Measurements from ENCODE around the gene ANAPC10. TPM values are rescaled to one million over a fixed set of nuclear protein-coding genes. Genes with fewer than 3 reads are reported as not detected.
A peak's percentile ranks its signal among the peaks of the same experiment; 100 is the strongest.
"Not testable (repeated sequence)": the region's sequence is repeated elsewhere in the genome, so short reads cannot be mapped to it uniquely, and the experiment has no call there.

The ANAPC10 gene
- total RNA-seq, 2 donors from 2014 or later: 22.2 to 22.7 TPM

DNA sequence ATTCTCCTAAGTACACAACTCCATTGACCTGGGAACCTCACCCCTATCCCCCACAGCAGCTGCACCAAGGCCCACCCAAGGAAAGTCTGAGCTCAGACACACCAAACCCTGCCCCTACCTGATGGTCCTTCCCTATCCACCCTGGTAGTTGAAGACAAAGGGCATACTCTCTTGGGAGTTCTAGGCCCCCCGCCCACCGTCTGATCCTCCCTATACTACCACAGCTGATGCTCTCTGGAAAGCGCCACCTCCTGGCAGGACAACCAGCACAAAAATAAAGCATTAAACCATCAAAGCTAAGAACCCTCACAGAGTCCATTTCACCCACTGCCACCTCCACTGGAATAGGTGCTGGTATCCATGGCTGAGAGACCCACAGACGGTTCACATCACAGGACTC lies 83.6 kb downstream of the ANAPC10 start:
- Mint-ChIP-seq H3K27ac (peak overlapping the region; percentile 76), H3K36me3 (ENCODE audit: low read depth) (peaks cover 6% of the 10 kb centered on the region), H3K4me1 (peaks cover 12% of the 10 kb centered on the region), H3K27me3 (no peaks in the 10 kb centered on the region), H3K4me3 (no peak overlapping the region)
- no peak for ATAC-seq
- no peak for DNase-seq
- no peaks in the 10 kb centered on the region for H3K9me3 ChIP-seq (ENCODE audit: control insufficient read depth, low read length, poor library complexity, severe bottlenecking)

- H3K36me3 Mint-ChIP-seq (ENCODE audit: low read depth): peaks cover 6% of the 10 kb centered on the region
- no peak for ATAC-seq
- peak overlapping the region; percentile 65 for H3K27ac Mint-ChIP-seq
- H3K9me3 ChIP-seq (ENCODE audit: control insufficient read depth, low read length, poor library complexity, severe bottlenecking): no peaks in the 10 kb centered on the region
- DNase-seq: no peak
- no peak overlapping the region for H3K4me3 Mint-ChIP-seq
- peaks cover 8% of the 10 kb centered on the region for H3K4me1 Mint-ChIP-seq
- H3K27me3 Mint-ChIP-seq: no peaks in the 10 kb centered on the region
Measured at GRCh38 chr4:145012841-145013240, 85.2 kb downstream of the ANAPC10 start.

- H3K36me3 Mint-ChIP-seq (ENCODE audit: low read depth): peaks cover 11% of the 10 kb centered on the region
- no peaks in the 10 kb centered on the region for H3K27me3 Mint-ChIP-seq
- H3K4me1 Mint-ChIP-seq: peaks cover 8% of the 10 kb centered on the region
- no peak overlapping the region for H3K4me3 Mint-ChIP-seq
- ATAC-seq (no peak), DNase-seq (no peak)
- no peak overlapping the region for H3K27ac Mint-ChIP-seq
- H3K9me3 ChIP-seq (ENCODE audit: control insufficient read depth, low read length, poor library complexity, severe bottlenecking): no peaks in the 10 kb centered on the region
Measured at GRCh38 chr4:145011636-145012035, 86.4 kb downstream of the ANAPC10 start.

DNA sequence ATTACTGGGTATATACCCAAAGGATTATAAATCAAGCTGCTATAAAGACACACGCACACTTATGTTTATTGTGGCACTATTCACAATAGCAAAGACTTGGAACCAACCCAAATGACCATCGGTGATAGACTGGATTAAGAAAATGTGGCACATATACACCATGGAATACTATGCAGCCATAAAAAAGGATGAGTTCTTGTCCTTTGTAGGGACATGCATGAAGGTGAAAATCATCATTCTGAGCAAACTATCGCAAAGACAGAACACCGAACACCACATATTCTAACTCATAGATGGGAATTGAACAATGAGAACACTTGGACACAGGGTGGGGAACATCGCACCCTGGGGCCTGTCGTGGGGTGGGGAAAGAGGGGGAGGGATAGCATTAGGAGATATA lies 87.7 kb downstream of the ANAPC10 start:
- H3K4me1 Mint-ChIP-seq; H3K4me3 Mint-ChIP-seq; H3K9me3 ChIP-seq (ENCODE audit: control insufficient read depth, low read length, poor library complexity, severe bottlenecking); ATAC-seq; DNase-seq; H3K27ac Mint-ChIP-seq; H3K27me3 Mint-ChIP-seq: not testable (repeated sequence)
- peaks cover 11% of the 10 kb centered on the region for H3K36me3 Mint-ChIP-seq (ENCODE audit: low read depth)

- Mint-ChIP-seq H3K36me3 (ENCODE audit: low read depth) (peaks cover 6% of the 10 kb centered on the region), H3K27ac (no peak overlapping the region), H3K4me3 (no peak overlapping the region), H3K4me1 (no peaks in the 10 kb centered on the region), H3K27me3 (no peaks in the 10 kb centered on the region)
- no peaks in the 10 kb centered on the region for H3K9me3 ChIP-seq (ENCODE audit: control insufficient read depth, low read length, poor library complexity, severe bottlenecking)
- no peak for ATAC-seq
- DNase-seq: no peak
Measured at GRCh38 chr4:145003675-145004074, 94.3 kb downstream of the ANAPC10 start.

DNA sequence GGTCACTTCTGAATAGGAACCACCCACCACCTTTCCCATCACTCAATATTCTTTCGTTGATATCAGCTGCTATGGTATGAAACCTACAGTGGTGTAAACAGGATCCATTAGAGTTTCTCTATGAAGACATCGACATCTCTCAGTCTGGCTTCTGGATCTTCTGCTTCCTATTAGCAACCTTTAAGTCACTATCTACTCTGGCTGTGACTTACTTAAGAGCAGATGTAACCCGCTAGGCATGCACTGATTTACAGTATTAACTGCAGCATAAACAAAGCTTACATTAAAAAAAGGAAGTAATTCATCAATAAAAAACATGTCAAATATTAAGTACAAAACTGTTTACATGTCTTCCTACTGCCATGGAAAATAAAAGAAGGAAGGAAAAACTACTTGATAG lies 96.4 kb downstream of the ANAPC10 start:
- Mint-ChIP-seq H3K27ac (no peak overlapping the region), H3K4me1 (no peaks in the 10 kb centered on the region), H3K4me3 (no peak overlapping the region), H3K27me3 (no peaks in the 10 kb centered on the region), H3K36me3 (ENCODE audit: low read depth) (no peaks in the 10 kb centered on the region)
- DNase-seq: no peak
- no peaks in the 10 kb centered on the region for H3K9me3 ChIP-seq (ENCODE audit: control insufficient read depth, low read length, poor library complexity, severe bottlenecking)
- no peak for ATAC-seq

DNA sequence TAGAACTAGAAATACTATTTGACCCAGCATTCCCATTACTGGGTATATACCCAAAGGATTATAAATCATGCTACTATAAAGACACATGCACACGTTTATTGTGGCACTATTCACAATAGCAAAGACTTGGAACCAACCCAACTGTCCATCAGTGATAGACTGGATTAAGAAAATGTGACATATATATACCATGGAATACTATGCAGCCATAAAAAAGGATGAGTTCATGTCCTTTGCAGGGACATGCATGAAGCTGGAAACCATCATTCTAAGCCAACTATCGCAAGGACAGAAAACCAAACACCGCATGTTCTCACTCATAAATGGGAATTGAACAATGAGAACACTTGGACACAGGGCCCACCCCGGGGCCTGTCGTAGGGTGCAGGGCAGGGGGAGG lies 97.3 kb downstream of the ANAPC10 start:
- H3K27me3 Mint-ChIP-seq; H3K27ac Mint-ChIP-seq; H3K9me3 ChIP-seq (ENCODE audit: control insufficient read depth, low read length, poor library complexity, severe bottlenecking); H3K4me3 Mint-ChIP-seq; DNase-seq; ATAC-seq; H3K36me3 Mint-ChIP-seq (ENCODE audit: low read depth); H3K4me1 Mint-ChIP-seq: not testable (repeated sequence)

DNA sequence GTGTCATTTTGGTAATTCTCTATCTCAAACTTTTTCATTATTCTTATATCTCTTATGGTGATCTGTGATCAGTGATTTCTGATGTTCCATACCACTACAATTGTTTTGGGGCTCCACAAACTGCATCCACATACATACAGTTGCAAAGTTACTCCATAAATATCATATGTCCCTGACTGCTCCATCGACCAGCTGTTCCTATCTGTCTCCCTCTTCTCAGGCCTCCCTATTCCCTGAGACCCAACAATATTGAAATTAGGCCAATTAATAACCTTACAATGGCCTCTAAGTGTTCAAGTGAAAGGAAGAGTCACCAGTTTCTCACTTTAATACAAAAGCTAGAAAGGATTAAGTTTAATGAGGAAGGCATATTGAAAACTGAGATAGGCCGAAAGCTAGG lies 108.7 kb downstream of the ANAPC10 start:
- no peak for ATAC-seq
- no peaks in the 10 kb centered on the region for H3K27me3 Mint-ChIP-seq
- no peak for DNase-seq
- H3K4me1 Mint-ChIP-seq: no peaks in the 10 kb centered on the region
- no peak overlapping the region for H3K27ac Mint-ChIP-seq
- H3K4me3 Mint-ChIP-seq: no peak overlapping the region
- no peaks in the 10 kb centered on the region for H3K9me3 ChIP-seq (ENCODE audit: control insufficient read depth, low read length, poor library complexity, severe bottlenecking)
- peaks cover 5% of the 10 kb centered on the region for H3K36me3 Mint-ChIP-seq (ENCODE audit: low read depth)

DNA sequence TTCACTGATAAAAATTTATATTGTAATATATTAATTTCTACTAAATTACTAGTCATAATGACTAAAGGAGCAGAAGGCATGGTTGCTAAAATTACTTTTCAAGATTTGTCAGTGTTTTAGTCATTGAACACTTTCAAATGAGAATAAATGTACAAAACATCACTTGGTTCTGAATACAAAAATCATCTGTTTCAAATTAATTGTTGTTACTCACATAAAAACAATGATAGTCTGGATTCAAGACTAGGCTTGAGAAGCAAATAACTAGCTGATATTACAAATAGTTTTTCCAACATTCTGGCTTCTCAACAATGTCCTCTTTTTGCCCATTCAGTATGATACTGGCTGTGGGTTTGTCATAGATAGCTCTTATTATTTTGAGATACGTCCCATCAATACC lies 112.5 kb downstream of the ANAPC10 start:
- H3K36me3 Mint-ChIP-seq (ENCODE audit: low read depth): no peaks in the 10 kb centered on the region
- H3K9me3 ChIP-seq (ENCODE audit: control insufficient read depth, low read length, poor library complexity, severe bottlenecking): no peaks in the 10 kb centered on the region
- no peak overlapping the region for H3K27ac Mint-ChIP-seq
- ATAC-seq: no peak
- no peaks in the 10 kb centered on the region for H3K4me1 Mint-ChIP-seq
- no peaks in the 10 kb centered on the region for H3K27me3 Mint-ChIP-seq
- H3K4me3 Mint-ChIP-seq: no peak overlapping the region
- no peak for DNase-seq

DNA sequence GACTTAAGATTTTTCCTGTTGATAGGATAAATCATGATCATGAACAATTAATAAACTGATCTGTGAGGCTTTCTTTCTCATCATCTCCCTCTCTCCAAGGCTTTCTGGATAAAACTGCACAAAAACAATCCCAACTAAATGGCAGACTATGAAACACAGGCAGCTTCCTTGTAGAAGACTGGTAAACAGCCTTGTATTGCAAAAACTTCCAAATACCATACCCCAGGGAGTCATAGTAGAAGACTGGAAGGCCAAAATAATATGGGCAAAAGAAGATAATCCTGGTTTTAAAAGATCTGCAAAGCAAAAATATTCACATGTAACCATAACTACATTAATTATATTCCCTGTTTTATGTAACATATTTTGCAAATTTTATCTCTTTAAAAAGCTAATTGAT lies 113.0 kb downstream of the ANAPC10 start:
- Mint-ChIP-seq H3K27ac (no peak overlapping the region), H3K4me1 (no peaks in the 10 kb centered on the region), H3K4me3 (no peak overlapping the region), H3K36me3 (ENCODE audit: low read depth) (no peaks in the 10 kb centered on the region), H3K27me3 (no peaks in the 10 kb centered on the region)
- ATAC-seq (no peak), DNase-seq (no peak)
- H3K9me3 ChIP-seq (ENCODE audit: control insufficient read depth, low read length, poor library complexity, severe bottlenecking): no peaks in the 10 kb centered on the region

GRCh38 chr4:144984241-144984640 lies 113.8 kb downstream of the ANAPC10 start:
- Mint-ChIP-seq H3K4me1 (no peaks in the 10 kb centered on the region), H3K27ac (no peak overlapping the region), H3K27me3 (no peaks in the 10 kb centered on the region), H3K36me3 (ENCODE audit: low read depth) (no peaks in the 10 kb centered on the region), H3K4me3 (no peak overlapping the region)
- no peak for DNase-seq
- no peak for ATAC-seq
- H3K9me3 ChIP-seq (ENCODE audit: control insufficient read depth, low read length, poor library complexity, severe bottlenecking): no peaks in the 10 kb centered on the region

GRCh38 chr4:144975718-144976117 lies 122.3 kb downstream of the ANAPC10 start:
- no peak overlapping the region for H3K4me3 Mint-ChIP-seq
- no peaks in the 10 kb centered on the region for H3K9me3 ChIP-seq (ENCODE audit: control insufficient read depth, low read length, poor library complexity, severe bottlenecking)
- H3K27ac Mint-ChIP-seq: no peak overlapping the region
- no peaks in the 10 kb centered on the region for H3K4me1 Mint-ChIP-seq
- DNase-seq (no peak), ATAC-seq (no peak)
- H3K27me3 Mint-ChIP-seq: no peaks in the 10 kb centered on the region
- H3K36me3 Mint-ChIP-seq (ENCODE audit: low read depth): no peaks in the 10 kb centered on the region

- no peaks in the 10 kb centered on the region for H3K27me3 Mint-ChIP-seq
- no peaks in the 10 kb centered on the region for H3K4me1 Mint-ChIP-seq
- no peaks in the 10 kb centered on the region for H3K36me3 Mint-ChIP-seq (ENCODE audit: low read depth)
- no peak overlapping the region for H3K27ac Mint-ChIP-seq
- H3K9me3 ChIP-seq (ENCODE audit: control insufficient read depth, low read length, poor library complexity, severe bottlenecking): no peaks in the 10 kb centered on the region
- no peak overlapping the region for H3K4me3 Mint-ChIP-seq
- ATAC-seq: no peak
- no peak for DNase-seq
Measured at GRCh38 chr4:144970597-144970996, 127.4 kb downstream of the ANAPC10 start.

DNA sequence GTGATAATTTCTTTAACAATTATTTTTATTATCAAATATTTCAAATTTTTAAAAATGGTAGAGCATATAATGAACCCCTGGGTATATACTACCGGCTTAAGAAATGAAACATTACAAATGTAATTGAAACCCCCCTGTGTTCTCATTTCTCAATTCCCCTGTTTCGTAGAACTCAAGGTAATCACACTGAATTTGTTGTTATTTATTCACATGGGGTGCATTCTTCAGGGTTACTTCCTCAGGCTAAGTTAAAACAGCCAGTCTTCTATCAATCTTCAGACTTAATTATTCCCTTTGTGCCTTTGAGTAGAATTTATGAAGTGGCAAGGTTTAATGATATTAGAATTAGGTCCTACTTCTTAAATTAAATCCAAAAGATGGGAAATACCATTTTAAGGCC lies 128.2 kb downstream of the ANAPC10 start:
- Mint-ChIP-seq H3K4me1 (no peaks in the 10 kb centered on the region), H3K27me3 (no peaks in the 10 kb centered on the region), H3K27ac (no peak overlapping the region), H3K36me3 (ENCODE audit: low read depth) (no peaks in the 10 kb centered on the region), H3K4me3 (no peak overlapping the region)
- no peaks in the 10 kb centered on the region for H3K9me3 ChIP-seq (ENCODE audit: control insufficient read depth, low read length, poor library complexity, severe bottlenecking)
- ATAC-seq: no peak
- no peak for DNase-seq

- no peaks in the 10 kb centered on the region for H3K4me1 Mint-ChIP-seq
- no peaks in the 10 kb centered on the region for H3K27me3 Mint-ChIP-seq
- H3K9me3 ChIP-seq (ENCODE audit: control insufficient read depth, low read length, poor library complexity, severe bottlenecking): no peaks in the 10 kb centered on the region
- H3K36me3 Mint-ChIP-seq (ENCODE audit: low read depth): no peaks in the 10 kb centered on the region
- DNase-seq (no peak), ATAC-seq (no peak)
- no peak overlapping the region for H3K27ac Mint-ChIP-seq
- no peak overlapping the region for H3K4me3 Mint-ChIP-seq
Measured at GRCh38 chr4:144968606-144969005, 129.4 kb downstream of the ANAPC10 start.

Measured in T-helper 17 cell (primary cell).